ENCODE results near the gene C8A. TPM values are rescaled to one million over a fixed set of nuclear protein-coding genes. Genes with fewer than 3 reads are reported as not detected.

C8A gene
- total RNA-seq, 1 experiment from 2014 or later = 0.13 TPM

DNA sequence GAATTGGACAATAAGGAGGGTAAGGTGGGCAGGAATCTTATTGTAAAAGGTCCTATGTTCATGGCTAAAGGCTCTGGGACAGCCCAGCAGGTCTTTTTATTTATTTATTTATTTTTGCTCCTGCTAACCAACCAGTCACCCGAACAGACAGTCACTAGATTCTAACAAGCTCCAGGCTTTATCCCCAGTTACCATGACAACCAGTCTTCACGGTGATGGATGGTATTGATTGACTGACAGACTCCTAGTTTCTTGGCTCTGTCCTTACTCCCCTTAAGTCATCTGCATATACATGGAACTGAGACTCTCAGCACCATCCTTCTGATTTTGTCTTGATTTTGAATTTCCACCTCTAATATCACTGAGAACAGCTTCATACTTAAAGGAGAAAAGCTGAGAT is 44.3 kb downstream of the C8A start:
- ATAC-seq (no peak), DNase-seq (ENCODE audit: low spot score) (no peak)
- CTCF ChIA-PET = no interaction called here

DNA sequence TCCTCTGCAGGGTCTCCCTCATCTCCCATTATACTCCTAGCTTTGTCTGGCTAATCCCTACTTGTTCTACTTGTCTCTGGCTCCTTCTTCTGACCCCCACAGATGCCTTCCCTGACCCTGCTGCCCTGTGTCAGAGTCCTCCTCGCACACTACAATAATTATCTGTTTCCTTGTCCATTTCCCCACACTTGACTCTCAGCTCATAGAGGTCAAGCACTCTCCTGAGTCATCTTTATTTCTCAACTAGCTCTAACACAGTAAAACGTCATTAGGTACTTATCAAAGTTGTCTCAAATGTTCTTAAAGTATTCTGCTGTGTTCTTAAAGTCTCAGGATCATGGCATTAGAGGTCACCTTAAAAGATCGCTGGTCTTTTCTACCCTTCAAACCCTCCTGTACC is 47.1 kb downstream of the C8A start:
- H3K36me3 Mint-ChIP-seq = no peaks in the 10 kb centered on the region
- ChIA-PET CTCF (no interaction called here), POLR2A (no interaction called here)
- H3K27me3 Mint-ChIP-seq (ENCODE audit: low read depth) = no peaks in the 10 kb centered on the region
- ATAC-seq (no peak), DNase-seq (ENCODE audit: low spot score) (no peak)
- H3K27ac Mint-ChIP-seq = no peak overlapping the region
- TF ChIP-seq, protein P1, sequence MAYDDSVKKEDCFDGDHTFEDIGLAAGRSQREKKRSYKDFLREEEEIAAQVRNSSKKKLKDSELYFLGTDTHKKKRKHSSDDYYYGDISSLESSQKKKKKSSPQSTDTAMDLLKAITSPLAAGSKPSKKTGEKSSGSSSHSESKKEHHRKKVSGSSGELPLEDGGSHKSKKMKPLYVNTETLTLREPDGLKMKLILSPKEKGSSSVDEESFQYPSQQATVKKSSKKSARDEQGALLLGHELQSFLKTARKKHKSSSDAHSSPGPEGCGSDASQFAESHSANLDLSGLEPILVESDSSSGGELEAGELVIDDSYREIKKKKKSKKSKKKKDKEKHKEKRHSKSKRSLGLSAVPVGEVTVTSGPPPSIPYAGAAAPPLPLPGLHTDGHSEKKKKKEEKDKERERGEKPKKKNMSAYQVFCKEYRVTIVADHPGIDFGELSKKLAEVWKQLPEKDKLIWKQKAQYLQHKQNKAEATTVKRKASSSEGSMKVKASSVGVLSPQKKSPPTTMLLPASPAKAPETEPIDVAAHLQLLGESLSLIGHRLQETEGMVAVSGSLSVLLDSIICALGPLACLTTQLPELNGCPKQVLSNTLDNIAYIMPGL (CRISPR knock-in tag; IDR thresholded peaks at IDR 0.05) = no peak
- TF ChIP-seq, protein P2, sequence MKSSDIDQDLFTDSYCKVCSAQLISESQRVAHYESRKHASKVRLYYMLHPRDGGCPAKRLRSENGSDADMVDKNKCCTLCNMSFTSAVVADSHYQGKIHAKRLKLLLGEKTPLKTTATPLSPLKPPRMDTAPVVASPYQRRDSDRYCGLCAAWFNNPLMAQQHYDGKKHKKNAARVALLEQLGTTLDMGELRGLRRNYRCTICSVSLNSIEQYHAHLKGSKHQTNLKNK (CRISPR knock-in tag; IDR thresholded peaks at IDR 0.05) = no peak
- H3K4me3 Mint-ChIP-seq = no peak overlapping the region
- no peaks in the 10 kb centered on the region for H3K9me3 Mint-ChIP-seq
- H3K4me1 Mint-ChIP-seq = no peaks in the 10 kb centered on the region

More for the DNA sequence above, 44.3 kb downstream of the C8A start:
- Mint-ChIP-seq H3K27ac (no peak overlapping the region), H3K27me3 (ENCODE audit: low read depth) (no peaks in the 10 kb centered on the region), H3K9me3 (no peaks in the 10 kb centered on the region), H3K4me3 (no peak overlapping the region), H3K4me1 (no peaks in the 10 kb centered on the region), H3K36me3 (no peaks in the 10 kb centered on the region)
- TF ChIP-seq, protein P2 (CRISPR knock-in tag; IDR thresholded peaks at IDR 0.05) = no peak
- TF ChIP-seq FOXJ3 (CRISPR knock-in tag; IDR thresholded peaks at IDR 0.05; ENCODE audit: borderline replicate concordance) (no peak), OVOL2 (CRISPR knock-in tag; IDR thresholded peaks at IDR 0.05; ENCODE audit: borderline replicate concordance) (no peak)
- TF ChIP-seq, protein P3, sequence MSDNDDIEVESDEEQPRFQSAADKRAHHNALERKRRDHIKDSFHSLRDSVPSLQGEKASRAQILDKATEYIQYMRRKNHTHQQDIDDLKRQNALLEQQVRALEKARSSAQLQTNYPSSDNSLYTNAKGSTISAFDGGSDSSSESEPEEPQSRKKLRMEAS (CRISPR knock-in tag; IDR thresholded peaks at IDR 0.05) = no peak
- TF ChIP-seq, protein P4, sequence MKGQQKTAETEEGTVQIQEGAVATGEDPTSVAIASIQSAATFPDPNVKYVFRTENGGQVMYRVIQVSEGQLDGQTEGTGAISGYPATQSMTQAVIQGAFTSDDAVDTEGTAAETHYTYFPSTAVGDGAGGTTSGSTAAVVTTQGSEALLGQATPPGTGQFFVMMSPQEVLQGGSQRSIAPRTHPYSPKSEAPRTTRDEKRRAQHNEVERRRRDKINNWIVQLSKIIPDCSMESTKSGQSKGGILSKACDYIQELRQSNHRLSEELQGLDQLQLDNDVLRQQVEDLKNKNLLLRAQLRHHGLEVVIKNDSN (CRISPR knock-in tag; IDR thresholded peaks at IDR 0.05) = no peak
- TF ChIP-seq, protein P5, sequence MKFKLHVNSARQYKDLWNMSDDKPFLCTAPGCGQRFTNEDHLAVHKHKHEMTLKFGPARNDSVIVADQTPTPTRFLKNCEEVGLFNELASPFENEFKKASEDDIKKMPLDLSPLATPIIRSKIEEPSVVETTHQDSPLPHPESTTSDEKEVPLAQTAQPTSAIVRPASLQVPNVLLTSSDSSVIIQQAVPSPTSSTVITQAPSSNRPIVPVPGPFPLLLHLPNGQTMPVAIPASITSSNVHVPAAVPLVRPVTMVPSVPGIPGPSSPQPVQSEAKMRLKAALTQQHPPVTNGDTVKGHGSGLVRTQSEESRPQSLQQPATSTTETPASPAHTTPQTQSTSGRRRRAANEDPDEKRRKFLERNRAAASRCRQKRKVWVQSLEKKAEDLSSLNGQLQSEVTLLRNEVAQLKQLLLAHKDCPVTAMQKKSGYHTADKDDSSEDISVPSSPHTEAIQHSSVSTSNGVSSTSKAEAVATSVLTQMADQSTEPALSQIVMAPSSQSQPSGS (CRISPR knock-in tag; IDR thresholded peaks at IDR 0.05; ENCODE audit: borderline replicate concordance, low read depth) = no peak
- POLR2A ChIA-PET = no interaction called here

DNA sequence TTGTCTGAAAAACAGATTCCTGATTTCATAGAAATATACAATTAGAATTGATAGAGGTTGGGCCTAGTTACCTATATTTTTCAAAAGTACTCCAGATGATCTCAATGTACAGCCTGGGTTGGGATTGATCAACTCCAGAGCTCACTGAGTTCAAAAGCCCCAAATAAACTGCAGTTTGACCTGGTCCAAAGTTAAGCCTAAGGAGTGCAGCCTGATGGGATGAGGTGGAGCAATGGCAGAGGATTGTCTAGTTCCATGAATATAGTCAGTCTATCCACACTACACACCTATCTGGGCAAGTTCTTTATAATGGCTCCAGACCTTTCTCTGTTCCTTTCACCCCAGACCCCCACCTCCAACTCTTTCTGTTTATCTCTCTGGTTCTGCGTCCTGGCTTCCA is 49.2 kb downstream of the C8A start:
- H3K9me3 Mint-ChIP-seq = no peaks in the 10 kb centered on the region
- H3K27me3 Mint-ChIP-seq (ENCODE audit: low read depth) = no peaks in the 10 kb centered on the region; the same call in 1 of the 2 replicates
- ChIA-PET POLR2A (no interaction called here), CTCF (no interaction called here)
- no peak overlapping the region for H3K27ac Mint-ChIP-seq
- ATAC-seq = no peak
- H3K36me3 Mint-ChIP-seq = no peaks in the 10 kb centered on the region
- no peak overlapping the region for H3K4me3 Mint-ChIP-seq
- no peak for DNase-seq (ENCODE audit: low spot score)
- no peaks in the 10 kb centered on the region for H3K4me1 Mint-ChIP-seq
- TF ChIP-seq, protein P6, sequence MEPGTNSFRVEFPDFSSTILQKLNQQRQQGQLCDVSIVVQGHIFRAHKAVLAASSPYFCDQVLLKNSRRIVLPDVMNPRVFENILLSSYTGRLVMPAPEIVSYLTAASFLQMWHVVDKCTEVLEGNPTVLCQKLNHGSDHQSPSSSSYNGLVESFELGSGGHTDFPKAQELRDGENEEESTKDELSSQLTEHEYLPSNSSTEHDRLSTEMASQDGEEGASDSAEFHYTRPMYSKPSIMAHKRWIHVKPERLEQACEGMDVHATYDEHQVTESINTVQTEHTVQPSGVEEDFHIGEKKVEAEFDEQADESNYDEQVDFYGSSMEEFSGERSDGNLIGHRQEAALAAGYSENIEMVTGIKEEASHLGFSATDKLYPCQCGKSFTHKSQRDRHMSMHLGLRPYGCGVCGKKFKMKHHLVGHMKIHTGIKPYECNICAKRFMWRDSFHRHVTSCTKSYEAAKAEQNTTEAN (CRISPR knock-in tag; IDR thresholded peaks at IDR 0.05) = no peak
- TF ChIP-seq, protein P7, sequence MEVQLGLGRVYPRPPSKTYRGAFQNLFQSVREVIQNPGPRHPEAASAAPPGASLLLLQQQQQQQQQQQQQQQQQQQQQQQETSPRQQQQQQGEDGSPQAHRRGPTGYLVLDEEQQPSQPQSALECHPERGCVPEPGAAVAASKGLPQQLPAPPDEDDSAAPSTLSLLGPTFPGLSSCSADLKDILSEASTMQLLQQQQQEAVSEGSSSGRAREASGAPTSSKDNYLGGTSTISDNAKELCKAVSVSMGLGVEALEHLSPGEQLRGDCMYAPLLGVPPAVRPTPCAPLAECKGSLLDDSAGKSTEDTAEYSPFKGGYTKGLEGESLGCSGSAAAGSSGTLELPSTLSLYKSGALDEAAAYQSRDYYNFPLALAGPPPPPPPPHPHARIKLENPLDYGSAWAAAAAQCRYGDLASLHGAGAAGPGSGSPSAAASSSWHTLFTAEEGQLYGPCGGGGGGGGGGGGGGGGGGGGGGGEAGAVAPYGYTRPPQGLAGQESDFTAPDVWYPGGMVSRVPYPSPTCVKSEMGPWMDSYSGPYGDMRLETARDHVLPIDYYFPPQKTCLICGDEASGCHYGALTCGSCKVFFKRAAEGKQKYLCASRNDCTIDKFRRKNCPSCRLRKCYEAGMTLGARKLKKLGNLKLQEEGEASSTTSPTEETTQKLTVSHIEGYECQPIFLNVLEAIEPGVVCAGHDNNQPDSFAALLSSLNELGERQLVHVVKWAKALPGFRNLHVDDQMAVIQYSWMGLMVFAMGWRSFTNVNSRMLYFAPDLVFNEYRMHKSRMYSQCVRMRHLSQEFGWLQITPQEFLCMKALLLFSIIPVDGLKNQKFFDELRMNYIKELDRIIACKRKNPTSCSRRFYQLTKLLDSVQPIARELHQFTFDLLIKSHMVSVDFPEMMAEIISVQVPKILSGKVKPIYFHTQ (CRISPR knock-in tag; IDR thresholded peaks at IDR 0.05) = no peak
- TF ChIP-seq, protein P4 (CRISPR knock-in tag; IDR thresholded peaks at IDR 0.05) = no peak
- no peak for TF ChIP-seq FOXP1 (CRISPR knock-in tag; IDR thresholded peaks at IDR 0.05; ENCODE audit: borderline replicate concordance)
- TF ChIP-seq, protein P8, sequence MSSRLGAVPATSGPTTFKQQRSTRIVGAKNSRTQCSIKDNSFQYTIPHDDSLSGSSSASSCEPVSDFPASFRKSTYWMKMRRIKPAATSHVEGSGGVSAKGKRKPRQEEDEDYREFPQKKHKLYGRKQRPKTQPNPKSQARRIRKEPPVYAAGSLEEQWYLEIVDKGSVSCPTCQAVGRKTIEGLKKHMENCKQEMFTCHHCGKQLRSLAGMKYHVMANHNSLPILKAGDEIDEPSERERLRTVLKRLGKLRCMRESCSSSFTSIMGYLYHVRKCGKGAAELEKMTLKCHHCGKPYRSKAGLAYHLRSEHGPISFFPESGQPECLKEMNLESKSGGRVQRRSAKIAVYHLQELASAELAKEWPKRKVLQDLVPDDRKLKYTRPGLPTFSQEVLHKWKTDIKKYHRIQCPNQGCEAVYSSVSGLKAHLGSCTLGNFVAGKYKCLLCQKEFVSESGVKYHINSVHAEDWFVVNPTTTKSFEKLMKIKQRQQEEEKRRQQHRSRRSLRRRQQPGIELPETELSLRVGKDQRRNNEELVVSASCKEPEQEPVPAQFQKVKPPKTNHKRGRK (CRISPR knock-in tag; IDR thresholded peaks at IDR 0.05; ENCODE audit: borderline replicate concordance) = no peak
- no peak for TF ChIP-seq SP1 (CRISPR knock-in tag; conservative IDR thresholded peaks at IDR 0.05)
- TF ChIP-seq ZNF423 (CRISPR knock-in tag; IDR thresholded peaks at IDR 0.05) = no peak
- TF ChIP-seq GTF2I (CRISPR knock-in tag; conservative IDR thresholded peaks at IDR 0.05) = no peak
- TF ChIP-seq, protein P9, sequence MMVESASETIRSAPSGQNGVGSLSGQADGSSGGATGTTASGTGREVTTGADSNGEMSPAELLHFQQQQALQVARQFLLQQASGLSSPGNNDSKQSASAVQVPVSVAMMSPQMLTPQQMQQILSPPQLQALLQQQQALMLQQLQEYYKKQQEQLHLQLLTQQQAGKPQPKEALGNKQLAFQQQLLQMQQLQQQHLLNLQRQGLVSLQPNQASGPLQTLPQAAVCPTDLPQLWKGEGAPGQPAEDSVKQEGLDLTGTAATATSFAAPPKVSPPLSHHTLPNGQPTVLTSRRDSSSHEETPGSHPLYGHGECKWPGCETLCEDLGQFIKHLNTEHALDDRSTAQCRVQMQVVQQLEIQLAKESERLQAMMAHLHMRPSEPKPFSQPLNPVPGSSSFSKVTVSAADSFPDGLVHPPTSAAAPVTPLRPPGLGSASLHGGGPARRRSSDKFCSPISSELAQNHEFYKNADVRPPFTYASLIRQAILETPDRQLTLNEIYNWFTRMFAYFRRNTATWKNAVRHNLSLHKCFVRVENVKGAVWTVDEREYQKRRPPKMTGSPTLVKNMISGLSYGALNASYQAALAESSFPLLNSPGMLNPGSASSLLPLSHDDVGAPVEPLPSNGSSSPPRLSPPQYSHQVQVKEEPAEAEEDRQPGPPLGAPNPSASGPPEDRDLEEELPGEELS (CRISPR knock-in tag; IDR thresholded peaks at IDR 0.05) = no peak
- TF ChIP-seq CREM (CRISPR knock-in tag; IDR thresholded peaks at IDR 0.05) = no peak
- TF ChIP-seq IRF2 (CRISPR knock-in tag; IDR thresholded peaks at IDR 0.05; ENCODE audit: borderline replicate concordance, low read depth) = no peak
